SK-N-SH (cell line): Measurements from ENCODE around the gene SPATA12. TPM values are rescaled to one million over a fixed set of nuclear protein-coding genes. Genes with fewer than 3 reads are reported as not detected.

Source experiments
- CTCF ChIA-PET: fragments of 300-600, 350-600 bp; formaldehyde crosslinking; extraction: SDS; loops from one replicate; lab custom pipeline; 2021; lab: Yijun Ruan, JAX
- POLR2A ChIA-PET: fragments of 350-600 bp; sonication (Branson Sonifier 250); formaldehyde crosslinking; extraction: SDS; loops from one replicate; lab custom pipeline; 2020; ENCODE audit warnings: antibody characterized with exemption, inconsistent platforms; lab: Yijun Ruan, JAX
- DNase-seq: peaks from one replicate; pipeline ENCODE4 v3.0.0; 2012
- H2AFZ ChIP-seq: fragments of 200-600 bp; sonication (generic); 2 replicates; pipeline ENCODE4 v1.8.1; 2016; ENCODE audit warnings: antibody characterized with exemption, mild to moderate bottlenecking, low read depth
- H3F3A ChIP-seq: fragments of 200-600 bp; sonication (generic); replicated peaks from 2 replicates; pipeline ENCODE3; 2016; ENCODE audit warnings: antibody characterized with exemption, mild to moderate bottlenecking; ENCODE audit not compliant: insufficient read depth
- H3K27ac ChIP-seq, 2 experiments: fragments of 200-500 bp in 1 of 2; fragments of 200-600 bp in 1 of 2; sonication (Bioruptor generic) in 1 of 2; sonication (generic), shearing (Covaris generic) in 1 of 2; 2 replicates each; pipeline versions ENCODE4 v1.5.1 to v1.6.1; 2014 to 2016; ENCODE audit warnings: low read depth in 2 of 2, inconsistent platforms in 1 of 2, low read length in 1 of 2, mild to moderate bottlenecking in 1 of 2, mixed read lengths in 1 of 2
- H3K27me3 ChIP-seq: fragments of 200-600 bp; sonication (generic), shearing (Covaris generic); 2 replicates; pipeline ENCODE4 v1.6.1; 2016; ENCODE audit warnings: mixed run types; ENCODE audit not compliant: insufficient read depth
- H3K36me3 ChIP-seq, 2 experiments: fragments of 200-500 bp in 1 of 2; fragments of 200-600 bp in 1 of 2; sonication (Bioruptor generic) in 1 of 2; sonication (generic) in 1 of 2; replicated peaks in 1 of 2; 2 replicates each; pipeline versions ENCODE3 to v1.5.1; 2014 to 2016; ENCODE audit warnings: low read length in 1 of 2, mild to moderate bottlenecking in 1 of 2; ENCODE audit not compliant: insufficient read depth in 2 of 2, control insufficient read depth in 1 of 2
- H3K4me1 ChIP-seq, 2 experiments: fragments of 200-500 bp in 1 of 2; fragments of 200-600 bp in 1 of 2; sonication (Bioruptor generic) in 1 of 2; sonication (generic), shearing (Covaris generic) in 1 of 2; 2 replicates each; pipeline versions ENCODE4 v1.5.1 to v1.6.1; 2014 to 2016; ENCODE audit warnings: low read depth in 1 of 2, low read length in 1 of 2, mixed run types in 1 of 2; ENCODE audit not compliant: insufficient read depth in 2 of 2, control insufficient read depth in 1 of 2
- H3K4me2 ChIP-seq: fragments of 200-600 bp; sonication (generic), shearing (Covaris generic); 2 replicates; pipeline ENCODE4 v1.6.1; 2017; ENCODE audit warnings: mixed run types
- H3K4me3 ChIP-seq, 2 experiments: fragments of 200-500 bp in 1 of 2; fragments of 200-600 bp in 1 of 2; sonication (Bioruptor generic) in 1 of 2; sonication (generic), shearing (Covaris generic) in 1 of 2; 2 replicates each; pipeline versions ENCODE4 v1.5.1 to v1.8.1; 2014 to 2016; ENCODE audit warnings: low read depth in 2 of 2, inconsistent platforms in 1 of 2, low read length in 1 of 2, mild to moderate bottlenecking in 1 of 2, mixed read lengths in 1 of 2, moderate library complexity in 1 of 2
- H3K79me2 ChIP-seq: fragments of 200-600 bp; sonication (generic); 2 replicates; pipeline ENCODE4 v1.8.1; 2017; ENCODE audit warnings: mild to moderate bottlenecking; ENCODE audit not compliant: insufficient read depth
- H3K9ac ChIP-seq: fragments of 200-600 bp; sonication (generic); 2 replicates; pipeline ENCODE4 v1.6.1; 2017; ENCODE audit warnings: mixed run types
- H3K9me2 ChIP-seq: fragments of 200-600 bp; sonication (generic); 2 replicates; pipeline ENCODE4 v1.6.1; 2017; ENCODE audit warnings: mixed run types
- H3K9me3 ChIP-seq: fragments of 200-600 bp; sonication (generic); 2 replicates; pipeline ENCODE4 v1.6.1; 2017; ENCODE audit warnings: mixed run types, mild to moderate bottlenecking, moderate library complexity
- H4K20me1 ChIP-seq: fragments of 200-600 bp; sonication (generic); 2 replicates; pipeline ENCODE4 v1.6.1; 2017; ENCODE audit warnings: mild to moderate bottlenecking, mixed run types; ENCODE audit not compliant: insufficient read depth
- MXI1 ChIP-seq: IDR thresholded peaks from 2 replicates; pipeline ENCODE4 v1.6.1; 2012; ENCODE audit warnings: mild to moderate bottlenecking, low read depth, low read length, improper control_type of control experiment
- NRF1 ChIP-seq: IDR thresholded peaks from 2 replicates; pipeline ENCODE4 v1.6.1; 2012; ENCODE audit warnings: low read depth, mild to moderate bottlenecking, low read length
- SIN3A ChIP-seq: IDR thresholded peaks from 2 replicates; pipeline ENCODE4 v1.6.1; 2012; ENCODE audit warnings: low read depth, mild to moderate bottlenecking, low read length, moderate library complexity, borderline replicate concordance
- WGBS: methylation state at CpG from one replicate; pipeline ENCODE4 v1.1.6; 2017; ENCODE audit warnings: low lambda C conversion rate; 5-methylcytosine and 5-hydroxymethylcytosine counted together
- polyA plus RNA-seq, 3 experiments: library from polyadenylated mRNA; depleted of rRNA; stranded (reverse); fragments of >200 nt; gene quantifications; 2 replicates each; pipeline ENCODE4 v1.2.3, GENCODE V29; 2012

Gene SPATA12
- polyA plus RNA-seq, 1 of the 3 experiments (the other 2 are of a cell fraction): 0.33 TPM

DNA sequence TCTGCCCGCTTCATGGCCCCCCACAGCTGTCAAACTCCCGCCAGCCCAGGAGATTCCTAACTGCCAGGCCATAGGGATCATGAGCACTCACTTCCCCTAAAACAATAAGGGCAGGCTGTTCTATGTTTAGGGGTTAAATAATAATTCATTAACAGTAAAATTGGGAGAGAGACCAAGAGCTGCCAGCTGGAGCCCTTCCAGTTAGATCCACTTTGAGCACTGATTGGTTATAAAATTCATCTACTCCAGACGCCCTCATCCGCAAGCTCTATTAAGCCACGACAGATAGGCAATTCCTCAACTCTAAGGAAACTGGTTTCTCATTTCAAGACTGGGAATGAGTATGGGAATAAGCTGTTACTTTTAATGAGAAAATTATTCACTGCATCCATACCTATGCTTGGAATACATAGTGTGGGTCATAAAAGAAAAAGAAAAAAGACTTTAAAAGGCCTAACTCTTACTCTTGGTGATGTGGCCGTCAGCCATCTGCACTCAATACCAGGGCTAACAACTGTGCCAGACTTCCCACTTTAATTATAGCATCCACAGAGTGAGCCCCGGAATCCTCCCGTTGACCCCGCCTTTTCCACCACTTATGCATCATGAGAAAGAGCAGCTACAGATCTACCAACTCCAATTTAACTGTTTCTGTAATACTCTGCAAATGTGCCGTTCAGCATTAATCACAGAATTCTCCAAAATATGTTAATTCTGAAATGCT is 60.1 kb downstream of the SPATA12 start:
- Histone ChIP-seq H3K27me3 (no peaks in the 10 kb centered on the region), H3K9me3 (no peaks in the 10 kb centered on the region), H3K79me2 (no peaks in the 10 kb centered on the region), H3K9me2 (no peaks in the 10 kb centered on the region), H3K9ac (no peak overlapping the region), H3K4me2 (no peak overlapping the region), H3K36me3 (no peaks in the 10 kb centered on the region), H2AFZ (no peak overlapping the region), H3K27ac (peak overlapping the region in 1 of 2 experiments; percentile 94; a peak in 2 of 4 replicates), H3K4me3 (no peak overlapping the region), H3K4me1 (peaks cover 0 to 51% of the 10 kb centered on the region in 2 experiments; a peak in 2 of 4 replicates), H4K20me1 (no peaks in the 10 kb centered on the region), H3F3A (no peaks in the 10 kb centered on the region)
- TF ChIP-seq NRF1: no peak
- TF ChIP-seq MXI1: peak; percentile 28; the same call in 1 of the 2 replicates
- TF ChIP-seq SIN3A: no peak
- peak; percentile 50 for DNase-seq
- WGBS: 53% methylated on average over 8 of the region's 10 CpGs
- ChIA-PET POLR2A (interaction anchor here (0.5 to 3.0 kb wide), 6 partner anchors 7 to 329 kb away, joined by 3 to 12 read pairs (median 4); partner anchors contain the start of gene IL17RD), CTCF (interaction anchor here (0.6 to 3.4 kb wide), 11 partner anchors 10 to 816 kb away, joined by 3 to 21 read pairs (median 4); no protein-coding TSS in a partner anchor)

Other genes with a start within 250 kb of the SPATA12 start
- gene IL17RD, start 104.7 kb downstream of the SPATA12 start, polyA plus RNA-seq (2012; rRNA removed): 2.4 and 3.6 TPM in 2 replicates
- 1.2 and 2.5 TPM in 2 replicates for gene HESX1, start 139.3 kb downstream of the SPATA12 start, polyA plus RNA-seq (2012; rRNA removed)
- gene APPL1, start 167.1 kb downstream of the SPATA12 start, polyA plus RNA-seq (2012; rRNA removed): 6.9 and 9.9 TPM in 2 replicates
- not detected in 2 replicates for gene ASB14, start 232.0 kb downstream of the SPATA12 start, polyA plus RNA-seq (2012; rRNA removed)